ENCODE data around the gene FGGY.
"Not testable (repeated sequence)": the region's sequence is repeated elsewhere in the genome, so short reads cannot be mapped to it uniquely, and the experiment has no call there.

FGGY gene

DNA sequence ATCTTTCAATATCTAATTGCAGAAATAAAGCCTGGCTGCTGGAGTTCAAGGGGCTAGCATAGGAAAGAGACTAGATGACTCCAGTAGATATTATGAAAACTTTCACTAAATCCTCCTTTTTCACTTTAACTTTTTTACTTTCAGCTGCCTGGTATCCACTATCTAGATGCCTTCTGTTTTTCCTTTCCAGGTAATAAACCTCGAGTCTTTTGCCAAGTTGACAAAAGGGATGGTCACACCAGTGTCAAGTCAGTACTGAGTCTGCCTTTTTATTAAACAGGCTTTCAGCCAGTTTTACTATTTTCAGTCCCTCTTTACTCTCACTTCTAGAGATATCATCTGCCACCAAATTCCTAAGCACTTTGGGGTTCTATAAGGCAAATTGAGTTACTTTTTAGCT is 195.6 kb downstream of the FGGY start:
- DNase-seq (ENCODE audit: low read depth, low spot score): no peak
- no peak overlapping the region for H3K4me3 ChIP-seq (ENCODE audit: low read depth, low read length)
- ChIA-PET POLR2A (no interaction called here), CTCF (interaction anchor here (1.8 kb wide), 1 partner anchor 207 kb away, joined by 5 read pairs; no protein-coding TSS in a partner anchor)
- TF ChIP-seq, protein P1, sequence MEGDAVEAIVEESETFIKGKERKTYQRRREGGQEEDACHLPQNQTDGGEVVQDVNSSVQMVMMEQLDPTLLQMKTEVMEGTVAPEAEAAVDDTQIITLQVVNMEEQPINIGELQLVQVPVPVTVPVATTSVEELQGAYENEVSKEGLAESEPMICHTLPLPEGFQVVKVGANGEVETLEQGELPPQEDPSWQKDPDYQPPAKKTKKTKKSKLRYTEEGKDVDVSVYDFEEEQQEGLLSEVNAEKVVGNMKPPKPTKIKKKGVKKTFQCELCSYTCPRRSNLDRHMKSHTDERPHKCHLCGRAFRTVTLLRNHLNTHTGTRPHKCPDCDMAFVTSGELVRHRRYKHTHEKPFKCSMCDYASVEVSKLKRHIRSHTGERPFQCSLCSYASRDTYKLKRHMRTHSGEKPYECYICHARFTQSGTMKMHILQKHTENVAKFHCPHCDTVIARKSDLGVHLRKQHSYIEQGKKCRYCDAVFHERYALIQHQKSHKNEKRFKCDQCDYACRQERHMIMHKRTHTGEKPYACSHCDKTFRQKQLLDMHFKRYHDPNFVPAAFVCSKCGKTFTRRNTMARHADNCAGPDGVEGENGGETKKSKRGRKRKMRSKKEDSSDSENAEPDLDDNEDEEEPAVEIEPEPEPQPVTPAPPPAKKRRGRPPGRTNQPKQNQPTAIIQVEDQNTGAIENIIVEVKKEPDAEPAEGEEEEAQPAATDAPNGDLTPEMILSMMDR (IDR thresholded peaks at IDR 0.05; ENCODE audit: insufficient read depth, low read length, missing control alignments): no peak

DNA sequence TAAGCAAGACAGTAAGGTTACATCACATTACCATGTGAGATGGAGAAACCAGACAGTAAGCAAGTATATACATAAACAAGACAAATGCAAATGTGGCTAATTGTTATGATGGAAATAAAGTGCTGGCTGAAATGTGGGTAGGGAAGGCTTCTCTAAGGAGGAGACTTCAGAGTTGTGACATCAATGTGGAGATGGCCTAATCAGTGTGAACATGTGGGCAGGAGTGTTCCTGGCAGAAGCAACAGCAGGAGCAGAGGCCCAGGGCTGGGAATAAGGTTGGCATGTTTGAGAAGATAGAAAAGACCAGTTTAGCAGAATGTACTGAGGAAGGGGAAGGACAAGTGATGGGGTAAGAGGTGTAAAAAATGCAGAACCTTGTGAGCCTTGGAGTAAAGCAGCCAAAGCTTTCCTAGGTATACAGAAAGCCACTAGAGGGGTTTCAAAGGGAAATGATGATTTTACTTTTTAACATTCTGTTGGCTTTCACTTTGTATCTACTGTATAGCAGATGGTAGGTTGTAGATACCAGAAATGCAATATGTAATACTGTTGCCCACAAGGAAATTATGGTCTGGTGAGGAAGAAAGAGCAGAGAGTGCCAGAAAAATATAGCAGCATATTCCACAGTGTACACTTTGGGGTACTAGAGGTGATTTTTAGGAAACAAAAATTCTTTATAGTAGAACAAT is 197.4 kb downstream of the FGGY start:
- DNase-seq (ENCODE audit: low read depth, low spot score): no peak
- no peak overlapping the region for H3K4me3 ChIP-seq (ENCODE audit: low read depth, low read length)
- TF ChIP-seq, protein P1 (IDR thresholded peaks at IDR 0.05; ENCODE audit: insufficient read depth, low read length, missing control alignments): no peak
- ChIA-PET POLR2A (no interaction called here), CTCF (no interaction called here)

DNA sequence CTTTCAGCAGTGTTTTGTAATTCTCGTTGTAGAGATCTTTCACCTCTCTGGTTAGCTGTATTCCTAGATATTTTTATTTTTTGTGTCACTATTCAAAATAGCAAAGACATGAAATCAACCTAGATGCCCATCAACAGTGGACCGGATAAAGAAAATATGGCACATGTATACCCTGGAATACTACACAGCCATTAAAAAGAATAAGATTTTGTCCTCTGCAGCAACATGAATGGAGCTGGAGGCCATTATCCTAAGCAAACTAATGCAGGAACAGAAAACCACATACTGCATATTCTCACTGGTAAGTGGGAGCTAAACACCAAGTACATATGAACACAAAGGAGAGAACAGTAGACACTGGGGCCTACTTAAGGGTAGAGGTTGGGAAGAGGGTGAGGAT is 199.3 kb downstream of the FGGY start:
- CTCF ChIA-PET; POLR2A ChIA-PET; DNase-seq (ENCODE audit: low read depth, low spot score); H3K4me3 ChIP-seq (ENCODE audit: low read depth, low read length): not testable (repeated sequence)

DNA sequence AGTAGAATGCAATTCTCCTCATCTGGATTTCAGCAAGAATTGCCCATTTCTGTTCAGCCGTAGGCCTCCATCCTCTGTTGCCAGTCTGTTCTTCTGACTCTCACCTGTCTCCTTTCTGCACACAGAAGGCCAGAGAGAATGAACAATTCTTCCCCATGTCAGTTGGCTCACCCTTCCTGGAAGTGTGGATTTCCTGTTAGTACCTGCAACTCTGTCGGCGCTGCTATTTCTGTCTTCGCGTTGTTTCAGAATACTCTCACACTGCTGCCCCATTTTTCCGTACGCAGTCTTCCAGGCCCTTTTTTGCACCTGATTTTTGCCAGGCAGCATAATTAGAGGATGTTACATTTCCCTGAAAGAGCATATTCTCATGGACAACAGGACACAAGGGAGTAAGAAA is 200.7 kb downstream of the FGGY start:
- TF ChIP-seq, protein P1 (IDR thresholded peaks at IDR 0.05; ENCODE audit: insufficient read depth, low read length, missing control alignments): no peak
- POLR2A ChIA-PET: no interaction called here
- no peak for DNase-seq (ENCODE audit: low read depth, low spot score)
- H3K4me3 ChIP-seq (ENCODE audit: low read depth, low read length): no peak overlapping the region
- CTCF ChIA-PET: interaction anchor here (1.4 kb wide), 1 partner anchor 201 kb away, joined by 4 read pairs; no protein-coding TSS in a partner anchor

DNA sequence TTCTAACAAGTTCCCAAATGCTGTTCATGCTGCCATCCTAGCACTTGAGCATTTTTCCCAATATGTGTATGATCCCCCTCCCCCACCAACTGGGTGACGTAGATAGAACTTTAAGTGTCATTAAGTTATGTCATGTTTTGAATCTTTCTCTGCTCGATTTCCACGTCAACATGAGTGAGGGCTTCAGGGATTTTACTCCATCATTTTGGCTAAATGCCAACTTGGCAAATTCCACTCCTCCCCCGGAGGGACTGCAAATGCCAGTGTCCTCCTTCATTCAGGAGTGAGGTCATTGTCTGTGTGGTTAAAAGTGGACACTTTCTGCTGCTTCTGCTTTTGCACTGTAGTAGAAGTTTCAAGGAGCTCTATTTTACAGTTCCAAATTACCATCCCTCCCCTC is 201.7 kb downstream of the FGGY start:
- TF ChIP-seq, protein P1 (IDR thresholded peaks at IDR 0.05; ENCODE audit: insufficient read depth, low read length, missing control alignments): no peak
- ChIA-PET CTCF (interaction anchor here (1.4 kb wide), 1 partner anchor 200 kb away, joined by 4 read pairs; no protein-coding TSS in a partner anchor), POLR2A (no interaction called here)
- H3K4me3 ChIP-seq (ENCODE audit: low read depth, low read length): no peak overlapping the region
- DNase-seq (ENCODE audit: low read depth, low spot score): no peak

DNA sequence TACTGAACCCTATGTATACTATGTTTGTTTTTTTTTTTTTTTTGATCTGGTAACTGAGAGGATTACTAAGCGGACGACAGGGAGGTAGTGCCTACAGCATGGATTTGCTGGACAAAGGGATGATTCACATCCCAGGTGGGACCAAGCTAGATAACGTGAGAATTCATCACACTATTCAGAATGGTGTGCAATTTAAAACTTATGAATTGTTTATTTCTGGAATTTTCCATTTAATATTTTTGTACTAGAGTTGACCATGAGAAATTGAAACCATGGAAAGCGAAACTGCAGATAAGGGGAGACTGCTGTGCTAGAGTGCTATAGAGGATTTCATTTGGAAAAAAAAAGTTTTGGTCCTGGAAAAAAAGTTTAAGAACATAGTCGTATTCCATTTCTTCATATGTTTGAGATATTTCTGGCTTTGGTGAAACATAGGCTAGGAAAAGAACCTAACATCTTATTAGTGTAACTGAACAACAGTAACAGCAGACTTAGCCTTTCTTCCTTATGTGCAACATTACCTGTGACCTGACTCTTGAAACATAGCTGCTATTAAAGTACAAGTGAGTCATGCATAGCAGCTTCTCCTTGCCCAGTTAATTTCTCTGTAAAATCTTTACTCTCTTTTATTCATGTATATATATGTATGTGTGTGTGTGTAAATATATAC is 202.5 kb downstream of the FGGY start:
- POLR2A ChIA-PET: no interaction called here
- TF ChIP-seq, protein P1 (IDR thresholded peaks at IDR 0.05; ENCODE audit: insufficient read depth, low read length, missing control alignments): no peak
- no peak overlapping the region for H3K4me3 ChIP-seq (ENCODE audit: low read depth, low read length)
- CTCF ChIA-PET: interaction anchor here (1.1 kb wide), 1 partner anchor 260 kb away, joined by 3 read pairs; no protein-coding TSS in a partner anchor
- DNase-seq (ENCODE audit: low read depth, low spot score): no peak

Measured in AG04449 (cell line).